Bone marrow (tissue), 2 donors: ENCODE data around the gene ANXA3.
"Not testable (repeated sequence)": the region's sequence is repeated elsewhere in the genome, so short reads cannot be mapped to it uniquely, and the experiment has no call there.

Experiments
- DNase-seq, 2 donors: peaks; one replicate each; lab custom pipeline; 2025; lab: John Stamatoyannopoulos, UW

Gene ANXA3

GRCh38 chr4:78551420-78552351 is at the start of gene ANXA3:
Gene ANXA3 (plus strand): TSS chr4:78551770. CDS start chr4:78554474, 2,704 bp downstream.
- no peak for DNase-seq

GRCh38 chr4:78506260-78506659 is 45.3 kb upstream of the ANXA3 start:
- DNase-seq, result not testable (repeated sequence)

- no peak for DNase-seq
Observed at GRCh38 chr4:78509043-78509442, 42.5 kb upstream of the ANXA3 start.

GRCh38 chr4:78510108-78510507 is 41.5 kb upstream of the ANXA3 start:
- DNase-seq, result no peak

- no peak for DNase-seq
Observed at GRCh38 chr4:78510681-78511080, 40.9 kb upstream of the ANXA3 start.

GRCh38 chr4:78512357-78512920 is 39.1 kb upstream of the ANXA3 start:
- no peak for DNase-seq

- DNase-seq, result no peak
Observed at GRCh38 chr4:78513411-78513975, 38.1 kb upstream of the ANXA3 start.

- DNase-seq, result peak in 1 of 2 donors; percentile 5
Observed at GRCh38 chr4:78517050-78517652, 34.4 kb upstream of the ANXA3 start.

GRCh38 chr4:78518561-78518960 is 33.0 kb upstream of the ANXA3 start:
- no peak for DNase-seq

- no peak for DNase-seq
Observed at GRCh38 chr4:78519962-78520361, 31.6 kb upstream of the ANXA3 start.

GRCh38 chr4:78520808-78521226 is 30.8 kb upstream of the ANXA3 start:
- no peak for DNase-seq

- no peak for DNase-seq
Observed at GRCh38 chr4:78524009-78524408, 27.6 kb upstream of the ANXA3 start.

GRCh38 chr4:78525559-78525958 is 26.0 kb upstream of the ANXA3 start:
- no peak for DNase-seq

- no peak for DNase-seq
Observed at GRCh38 chr4:78527103-78527502, 24.5 kb upstream of the ANXA3 start.

GRCh38 chr4:78527555-78527954 is 24.0 kb upstream of the ANXA3 start:
- DNase-seq, result no peak

- DNase-seq, result no peak
Observed at GRCh38 chr4:78528327-78528726, 23.2 kb upstream of the ANXA3 start.

- DNase-seq, result no peak
Observed at GRCh38 chr4:78529569-78530209, 21.9 kb upstream of the ANXA3 start.

GRCh38 chr4:78532046-78532445 is 19.5 kb upstream of the ANXA3 start:
- no peak for DNase-seq

GRCh38 chr4:78533854-78534253 is 17.7 kb upstream of the ANXA3 start:
- DNase-seq, result no peak

GRCh38 chr4:78534286-78534955 is 17.1 kb upstream of the ANXA3 start:
- no peak for DNase-seq

- DNase-seq, result no peak
Observed at GRCh38 chr4:78542373-78542772, 9.2 kb upstream of the ANXA3 start.
